ENCODE measurements around the gene C1QL3.

C1QL3 gene

DNA sequence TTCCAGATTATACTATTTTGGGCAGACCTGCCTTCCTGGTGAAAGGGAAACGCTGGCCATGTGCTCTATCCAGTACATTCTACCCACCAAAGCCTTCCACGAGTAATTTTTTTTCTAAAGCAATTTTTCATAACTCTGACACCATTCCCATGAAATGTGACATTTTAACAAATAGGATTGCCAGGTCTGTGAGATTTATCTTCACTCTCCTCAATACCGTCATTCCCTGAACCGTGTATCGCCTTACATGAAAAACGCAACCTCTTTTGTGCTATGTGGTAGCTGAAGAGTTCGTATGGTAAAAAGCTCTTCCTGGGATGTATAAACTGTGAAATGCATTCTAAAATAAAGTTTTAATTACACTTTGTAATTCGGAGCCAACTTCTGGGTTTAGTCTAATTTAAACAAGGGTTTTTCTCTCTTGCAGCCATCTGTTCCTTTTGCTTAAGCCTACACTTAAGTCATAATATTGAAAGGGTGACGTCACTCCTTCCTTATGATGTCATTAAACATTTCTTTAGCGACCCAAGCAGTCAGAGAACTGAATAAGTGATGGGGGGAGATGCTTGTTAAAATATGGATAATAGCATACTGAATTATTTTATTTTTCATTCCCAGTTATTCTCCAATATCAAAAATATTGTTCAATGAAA lies 27.7 kb downstream of the C1QL3 start:
- DNase-seq (ENCODE audit: low spot score), result no peak

DNA sequence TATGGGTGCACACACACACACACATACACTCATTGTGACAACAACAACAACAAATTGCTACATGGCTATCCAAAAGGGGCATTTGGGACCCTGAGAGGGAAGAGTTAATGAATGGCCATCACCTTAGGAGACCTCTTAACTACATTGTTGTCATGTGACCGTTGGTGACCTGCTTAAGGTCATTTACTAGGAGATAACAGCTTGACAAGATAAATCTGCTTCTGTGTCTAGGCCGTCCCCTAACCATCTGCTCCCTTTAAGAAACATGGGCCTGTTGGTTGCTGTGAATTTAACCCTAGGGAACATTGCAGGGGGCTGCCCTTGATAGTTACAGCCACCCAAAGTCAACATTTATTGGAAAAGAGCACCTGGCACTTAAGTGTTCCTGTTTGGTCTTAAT lies 29.7 kb downstream of the C1QL3 start:
- no peak for DNase-seq (ENCODE audit: low spot score)

DNA sequence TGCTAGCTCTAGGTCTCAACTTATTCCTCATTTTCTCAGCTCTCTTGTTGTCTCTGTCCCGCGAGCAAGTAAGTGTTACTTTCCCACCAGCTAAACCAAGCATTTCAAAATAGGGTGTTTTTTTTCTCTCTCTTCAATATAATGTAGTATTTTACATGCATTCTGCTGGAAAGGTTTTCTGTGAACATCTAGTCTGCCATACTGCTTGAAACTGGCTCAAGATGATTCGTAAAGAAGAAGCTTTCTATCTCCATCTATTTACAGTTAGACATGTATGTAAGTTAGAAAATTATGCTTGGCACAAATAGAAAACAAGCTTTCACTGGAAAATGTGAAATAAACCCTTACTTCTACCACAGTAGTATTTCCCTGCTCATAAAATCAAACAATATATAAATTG lies 31.2 kb downstream of the C1QL3 start:
- no peak for DNase-seq (ENCODE audit: low spot score)

DNA sequence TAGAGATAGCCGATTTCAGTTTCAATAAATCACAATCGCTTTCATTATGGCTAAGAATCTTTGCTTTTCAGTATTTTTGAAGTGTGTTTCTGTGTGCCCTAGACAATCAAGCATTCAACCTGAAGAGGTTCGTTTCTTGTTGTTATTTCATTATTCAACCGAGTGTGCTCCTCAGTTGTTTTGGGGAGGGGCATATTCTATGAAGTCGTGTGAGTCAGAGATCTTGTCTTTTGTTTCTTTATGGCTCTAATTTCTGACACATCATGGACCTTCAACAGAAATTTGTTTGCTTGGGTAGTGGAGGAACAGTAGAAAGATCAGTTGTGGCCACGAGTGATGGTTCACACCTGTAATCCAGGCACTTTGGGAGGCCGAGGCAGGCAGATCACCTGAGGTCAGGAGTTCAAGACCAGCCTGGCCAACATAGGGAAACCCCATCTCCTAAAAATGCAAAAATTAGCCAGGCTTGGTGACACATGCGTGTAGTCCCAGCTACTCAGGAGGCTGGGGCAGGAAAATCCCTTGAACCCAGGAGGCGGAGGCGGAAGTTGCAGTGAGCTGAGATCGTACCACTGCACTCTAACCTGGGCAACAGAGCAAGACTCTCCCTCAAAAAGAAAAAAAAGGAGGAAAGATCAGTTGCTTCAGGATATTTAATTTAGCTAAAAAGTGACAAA lies 38.3 kb downstream of the C1QL3 start:
- DNase-seq (ENCODE audit: low spot score), result no peak

DNA sequence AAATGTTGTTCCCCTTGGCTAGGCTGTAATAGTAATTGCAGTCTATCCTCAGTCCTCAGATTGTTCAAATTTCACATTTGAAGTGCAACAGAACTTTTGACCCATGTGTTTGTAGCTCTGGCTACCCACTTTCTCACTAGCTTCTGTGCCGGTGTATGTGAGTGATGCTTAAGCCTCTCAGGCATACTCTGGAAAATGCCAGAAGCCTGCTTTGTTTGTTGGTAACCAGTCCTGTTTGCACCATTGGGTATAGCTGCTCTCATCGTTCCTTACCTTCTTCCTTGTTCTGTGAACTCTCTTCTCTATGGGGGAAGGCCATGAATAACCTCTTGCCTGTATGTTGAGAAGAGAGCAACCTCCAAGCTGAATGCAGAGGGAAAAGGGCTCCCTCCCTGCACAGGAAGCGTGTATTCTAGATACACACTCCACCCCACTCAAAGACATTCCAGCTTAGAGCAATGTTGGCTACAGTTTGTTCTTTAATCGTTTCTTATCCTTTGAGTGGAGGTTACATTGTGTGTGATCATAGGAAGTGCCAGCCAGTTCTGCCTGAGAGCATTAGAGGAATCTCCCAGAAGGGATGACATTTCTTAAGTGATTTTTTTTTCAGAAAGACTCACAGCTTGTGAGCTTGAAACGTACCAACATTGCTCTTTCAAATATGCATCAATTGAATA lies 40.5 kb downstream of the C1QL3 start:
- DNase-seq (ENCODE audit: low spot score), result peak; percentile 13

DNA sequence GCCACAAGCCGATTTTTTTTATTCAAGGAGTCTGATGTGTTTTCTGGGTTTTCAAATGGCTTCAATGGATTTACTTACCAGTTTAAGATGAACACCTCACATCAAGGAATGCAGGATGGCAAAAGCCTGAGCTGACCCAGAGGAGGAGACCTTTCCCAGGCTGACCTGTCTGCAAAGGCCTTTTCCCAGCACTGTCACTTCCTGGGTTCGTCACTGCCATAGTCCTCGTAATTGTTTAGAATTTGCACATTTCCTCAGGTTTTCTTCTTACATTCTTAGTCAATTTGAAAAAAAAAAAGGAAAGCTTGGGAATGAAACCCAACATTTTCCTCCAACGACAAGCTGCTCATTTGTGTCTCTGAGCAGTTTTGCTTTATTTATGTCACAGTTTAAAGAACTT lies 42.9 kb downstream of the C1QL3 start:
- no peak for DNase-seq (ENCODE audit: low spot score)

DNA sequence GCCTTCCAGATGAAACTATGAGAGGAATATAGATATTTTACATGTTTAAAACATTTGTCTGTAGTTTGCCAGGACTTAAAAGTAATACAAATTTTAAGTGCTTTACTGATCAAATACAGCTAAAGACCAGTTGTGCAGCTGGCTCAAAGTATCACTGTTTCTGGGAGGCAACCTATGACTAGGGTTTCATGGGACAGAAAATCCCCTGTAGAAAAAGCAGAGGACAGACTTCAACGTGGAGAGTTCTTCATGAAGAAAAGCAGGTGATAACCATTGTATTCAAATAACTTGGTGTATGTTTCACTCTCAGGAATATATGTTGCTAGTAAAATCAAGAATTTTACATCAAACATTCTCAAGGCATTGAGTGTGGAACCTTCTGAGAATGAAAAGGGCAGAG lies 43.9 kb downstream of the C1QL3 start:
- no peak for DNase-seq (ENCODE audit: low spot score)

DNA sequence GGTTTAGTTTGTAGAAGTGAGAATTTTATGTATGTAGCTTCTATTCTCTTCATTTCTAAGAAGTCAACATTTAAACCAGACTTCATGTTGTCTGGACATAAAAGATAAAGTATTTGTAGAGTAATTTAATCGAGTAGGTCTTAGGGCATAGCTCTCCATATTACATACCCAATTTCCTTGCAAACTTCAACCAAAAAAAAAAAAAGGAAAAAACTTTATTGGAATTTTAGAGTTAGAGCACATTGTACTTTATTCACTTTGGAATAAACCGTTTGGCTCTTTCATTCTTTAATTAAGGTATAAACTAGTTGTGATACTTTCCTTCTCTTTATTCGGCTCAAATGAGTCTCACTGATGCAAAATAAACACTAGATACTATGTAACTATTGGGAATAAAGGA lies 48.9 kb downstream of the C1QL3 start:
- DNase-seq (ENCODE audit: low spot score), result no peak

DNA sequence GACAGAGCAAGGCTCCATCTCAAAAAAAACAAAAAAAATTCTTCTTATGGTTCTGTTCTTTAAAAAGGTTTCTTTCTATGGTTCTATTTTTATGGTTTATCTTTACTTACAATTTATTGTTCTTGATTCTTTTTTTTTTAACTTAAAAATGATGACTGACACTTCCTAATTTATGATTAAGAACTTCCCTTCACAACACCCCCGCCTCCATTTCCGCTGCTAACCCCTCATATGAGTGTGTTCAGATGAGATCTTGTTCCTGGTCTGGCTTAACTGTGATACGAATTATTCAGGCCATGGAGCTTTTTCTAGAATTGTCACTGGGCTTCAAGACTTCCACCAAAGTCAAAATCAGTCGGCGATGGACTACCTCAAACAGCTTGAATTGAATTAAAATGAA lies 50.9 kb downstream of the C1QL3 start:
- DNase-seq (ENCODE audit: low spot score), result no peak

DNA sequence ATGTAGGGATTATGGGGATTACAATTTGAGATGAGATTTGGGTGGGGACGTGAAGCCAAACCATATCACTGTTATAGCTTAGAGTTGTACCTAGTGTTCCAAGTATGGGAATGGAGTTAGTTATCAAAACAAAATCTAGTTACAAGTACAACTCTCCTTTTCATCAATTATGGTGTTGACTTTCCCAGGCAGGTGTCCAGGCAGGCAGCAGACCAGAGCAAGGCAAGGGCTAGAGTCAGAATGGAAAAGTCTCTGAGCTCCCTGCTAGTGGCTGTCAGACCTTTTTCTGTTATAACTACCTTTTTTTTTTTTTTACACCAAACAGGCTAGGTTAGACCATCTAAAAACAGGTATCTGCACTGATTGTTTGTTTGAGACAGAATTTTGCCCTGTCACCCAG lies 55.7 kb downstream of the C1QL3 start:
- DNase-seq (ENCODE audit: low spot score), result no peak
